Body of pancreas (tissue), 4 donors: Measurements from ENCODE around the gene FAM217B. TPM values are rescaled to one million over a fixed set of nuclear protein-coding genes. Genes with fewer than 3 reads are reported as not detected.

ENCODE experiments used
- ATAC-seq: fragments of 150-250 bp; one replicate; pipeline ENCODE4 v1.9.1; 2016
- DNase-seq, 4 donors: peaks; one replicate each; pipeline ENCODE4 v3.0.0-alpha.2; 2019
- H3K27ac ChIP-seq, 4 donors: fragments of 200-600 bp; sonication (generic); 1 replicate in 3 of 4; 2 replicates in 1 of 4; pipeline versions ENCODE4 v1.5.1 to v1.6.1; 2016 to 2019; ENCODE audit warnings: mild to moderate bottlenecking in 1 of 4, mixed read lengths in 1 of 4, moderate library complexity in 1 of 4
- H3K27me3 ChIP-seq, 2 donors: fragments of 200-600 bp; sonication (generic); one replicate each; pipeline ENCODE4 v1.6.0; 2016; ENCODE audit warnings: mild to moderate bottlenecking in 1 of 2
- H3K36me3 ChIP-seq, 2 donors: fragments of 200-600 bp; sonication (generic); replicated peaks in 1 of 2; 2 replicates each; pipeline ENCODE4 v1.5.1; 2016; ENCODE audit warnings: low read depth in 2 of 2; ENCODE audit not compliant: insufficient read depth in 1 of 2
- H3K4me1 ChIP-seq: fragments of 200-600 bp; sonication (generic); one replicate; pipeline ENCODE4 v1.6.0; 2016
- H3K4me3 ChIP-seq, 2 donors: fragments of 200-600 bp; sonication (generic); 1 replicate in 1 of 2; 2 replicates in 1 of 2; pipeline ENCODE4 v1.5.1; 2016 to 2019
- H3K9me3 ChIP-seq, 3 donors: fragments of 200-600 bp; sonication (generic); 1 replicate in 2 of 3; 2 replicates in 1 of 3; pipeline ENCODE4 v1.5.1; 2016
- POLR2A ChIP-seq, 3 donors: fragments of 450-650 bp; IDR thresholded peaks; one replicate each; pipeline ENCODE4 v1.6.1; 2016; ENCODE audit warnings: antibody characterized with exemption in 3 of 3, mild to moderate bottlenecking in 2 of 3
- WGBS, 2 donors: methylation state at CpG; one replicate each; pipeline ENCODE4 v1.1.5; 2017; 5-methylcytosine and 5-hydroxymethylcytosine counted together
- intact Hi-C: fragments of 100-400 bp; cut with DNase I; formaldehyde crosslinking; loops from one replicate; pipeline ENCODE4 v1.15.1; 2023
- total RNA-seq, 2 donors: library from RNA; depleted of rRNA; stranded (reverse); fragments of >200 nt; gene quantifications; one replicate each; pipeline ENCODE4 v1.1.0, GENCODE V29; 2016
- TF ChIP-seq, protein P1 (sequence below), 7 experiments: fragments of 450-650 bp in 4 of 7; fragments of 200-600 bp in 3 of 7; sonication (generic) in 3 of 7; IDR thresholded peaks; one replicate each; pipeline ENCODE4 v1.5.1; 2016 to 2019; ENCODE audit warnings: antibody characterized with exemption in 7 of 7

FAM217B gene
- total RNA-seq, 2 donors from 2014 or later = 2.6 to 3.6 TPM

DNA sequence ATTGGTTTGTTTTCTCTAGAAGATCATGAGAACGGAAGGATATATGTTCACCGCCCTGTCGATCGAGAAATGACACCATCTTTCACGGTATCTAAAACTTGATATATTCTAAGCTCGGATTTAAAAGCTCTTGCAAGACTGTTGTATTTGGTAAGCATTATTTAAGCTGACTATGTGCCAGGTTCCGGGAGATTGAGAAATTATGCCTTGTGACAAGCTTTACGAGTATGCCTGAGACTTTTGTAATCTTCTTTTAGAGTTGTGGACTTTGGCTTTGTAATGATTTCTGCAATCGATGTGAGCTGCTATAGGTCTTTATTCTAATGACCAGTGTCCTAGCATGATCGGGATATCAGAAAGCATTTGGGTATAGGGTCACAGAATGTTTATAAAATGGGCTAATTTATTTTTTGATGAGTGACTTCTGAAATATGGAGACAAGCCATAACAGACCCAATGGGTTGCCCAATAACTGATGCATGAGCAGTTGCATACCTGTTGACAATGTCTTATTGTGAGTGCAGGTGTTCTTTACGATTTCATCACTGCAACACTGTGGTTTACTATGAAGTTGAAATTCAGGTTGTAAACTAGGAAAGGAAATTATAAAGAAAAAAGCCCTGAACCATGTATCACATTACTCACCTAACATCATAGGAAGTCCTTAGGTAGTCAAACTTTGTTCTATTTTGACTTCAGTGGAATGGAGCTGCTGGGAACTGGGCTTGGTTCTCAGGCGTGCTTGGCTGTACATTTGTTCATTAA, 32.0 kb downstream of the FAM217B start:
- Histone ChIP-seq H3K36me3 (no peaks in the 10 kb centered on the region), H3K4me3 (no peak overlapping the region), H3K27me3 (no peaks in the 10 kb centered on the region), H3K4me1 (no peaks in the 10 kb centered on the region), H3K9me3 (no peaks in the 10 kb centered on the region), H3K27ac (no peak overlapping the region)
- TF ChIP-seq POLR2A (IDR thresholded peaks at IDR 0.05) = no peak
- TF ChIP-seq, protein P1, sequence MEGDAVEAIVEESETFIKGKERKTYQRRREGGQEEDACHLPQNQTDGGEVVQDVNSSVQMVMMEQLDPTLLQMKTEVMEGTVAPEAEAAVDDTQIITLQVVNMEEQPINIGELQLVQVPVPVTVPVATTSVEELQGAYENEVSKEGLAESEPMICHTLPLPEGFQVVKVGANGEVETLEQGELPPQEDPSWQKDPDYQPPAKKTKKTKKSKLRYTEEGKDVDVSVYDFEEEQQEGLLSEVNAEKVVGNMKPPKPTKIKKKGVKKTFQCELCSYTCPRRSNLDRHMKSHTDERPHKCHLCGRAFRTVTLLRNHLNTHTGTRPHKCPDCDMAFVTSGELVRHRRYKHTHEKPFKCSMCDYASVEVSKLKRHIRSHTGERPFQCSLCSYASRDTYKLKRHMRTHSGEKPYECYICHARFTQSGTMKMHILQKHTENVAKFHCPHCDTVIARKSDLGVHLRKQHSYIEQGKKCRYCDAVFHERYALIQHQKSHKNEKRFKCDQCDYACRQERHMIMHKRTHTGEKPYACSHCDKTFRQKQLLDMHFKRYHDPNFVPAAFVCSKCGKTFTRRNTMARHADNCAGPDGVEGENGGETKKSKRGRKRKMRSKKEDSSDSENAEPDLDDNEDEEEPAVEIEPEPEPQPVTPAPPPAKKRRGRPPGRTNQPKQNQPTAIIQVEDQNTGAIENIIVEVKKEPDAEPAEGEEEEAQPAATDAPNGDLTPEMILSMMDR (IDR thresholded peaks at IDR 0.05) = no peak
- DNase-seq (no peak), ATAC-seq (no peak)
- intact Hi-C loops = no loop called here
- WGBS, 2 donors = 80 to 83% methylated on average over 12 of the region's 12 CpGs

DNA sequence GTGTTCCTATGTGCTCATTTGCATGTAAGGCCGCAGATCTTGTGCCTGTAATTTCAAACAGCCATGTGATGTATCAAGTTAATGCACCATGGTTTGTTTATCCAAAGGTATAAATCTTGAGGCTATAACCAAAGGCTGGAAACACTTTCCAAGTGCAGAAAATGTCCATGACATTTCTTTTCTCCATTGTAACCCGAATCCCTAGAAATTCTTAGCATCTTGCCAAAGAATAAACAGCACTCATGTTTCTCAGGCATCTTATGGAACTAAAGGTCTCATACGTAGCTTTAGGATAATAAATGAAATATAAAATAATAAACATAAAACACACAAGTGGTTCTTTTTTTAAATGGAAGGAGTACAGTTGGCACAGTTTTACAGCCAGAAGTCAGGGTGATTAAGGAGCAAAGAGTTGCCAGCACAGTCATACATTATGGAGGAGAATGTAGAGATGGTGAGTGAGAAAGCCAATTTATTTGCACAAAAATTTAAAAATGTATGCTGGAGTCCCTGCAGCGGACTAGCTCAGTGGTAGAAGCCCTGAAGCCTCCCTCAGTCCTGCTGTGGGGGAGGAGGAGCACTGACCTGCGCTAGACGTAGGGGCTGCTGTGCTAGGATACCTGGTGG, 36.1 kb downstream of the FAM217B start:
- ATAC-seq (no peak), DNase-seq (no peak)
- H3K27me3 ChIP-seq = no peaks in the 10 kb centered on the region
- H3K4me3 ChIP-seq = no peak overlapping the region
- no peaks in the 10 kb centered on the region for H3K36me3 ChIP-seq
- H3K4me1 ChIP-seq = no peaks in the 10 kb centered on the region
- H3K27ac ChIP-seq = no peak overlapping the region
- intact Hi-C loops = no loop called here
- WGBS, 2 donors = 86 to 91% methylated on average over 6 of the region's 6 CpGs
- no peak for TF ChIP-seq POLR2A (IDR thresholded peaks at IDR 0.05)
- TF ChIP-seq, protein P1 (IDR thresholded peaks at IDR 0.05) = no peak
- no peaks in the 10 kb centered on the region for H3K9me3 ChIP-seq

DNA sequence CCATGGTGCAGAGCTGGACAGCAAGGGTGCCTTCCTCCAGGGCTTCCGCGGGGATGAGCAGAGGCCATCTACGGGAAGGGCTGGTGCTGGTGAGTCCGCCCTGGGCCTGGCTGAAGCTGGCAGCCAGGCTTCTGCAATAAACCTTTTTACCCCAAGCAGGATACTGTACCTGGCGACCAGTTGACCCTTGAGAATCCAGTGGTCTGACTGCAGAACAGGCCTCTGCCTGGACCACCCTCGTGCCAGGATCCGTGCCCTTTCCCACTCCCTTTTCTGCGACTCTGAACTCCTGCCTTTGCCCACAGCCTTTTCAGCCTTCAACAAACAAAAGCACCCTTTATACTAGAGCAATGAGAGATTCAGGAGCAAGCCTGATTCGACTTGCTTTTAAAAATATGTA, 36.9 kb downstream of the FAM217B start:
- H3K27me3 ChIP-seq = no peaks in the 10 kb centered on the region
- H3K36me3 ChIP-seq = no peaks in the 10 kb centered on the region
- no peak overlapping the region for H3K4me3 ChIP-seq
- WGBS, 2 donors = 85 to 88% methylated on average over 9 of the region's 9 CpGs
- no peaks in the 10 kb centered on the region for H3K9me3 ChIP-seq
- TF ChIP-seq, protein P1 (IDR thresholded peaks at IDR 0.05) = no peak
- no peak for TF ChIP-seq POLR2A (IDR thresholded peaks at IDR 0.05)
- no peak overlapping the region for H3K27ac ChIP-seq
- no peaks in the 10 kb centered on the region for H3K4me1 ChIP-seq
- DNase-seq (no peak), ATAC-seq (no peak)
- intact Hi-C loops = no loop called here

DNA sequence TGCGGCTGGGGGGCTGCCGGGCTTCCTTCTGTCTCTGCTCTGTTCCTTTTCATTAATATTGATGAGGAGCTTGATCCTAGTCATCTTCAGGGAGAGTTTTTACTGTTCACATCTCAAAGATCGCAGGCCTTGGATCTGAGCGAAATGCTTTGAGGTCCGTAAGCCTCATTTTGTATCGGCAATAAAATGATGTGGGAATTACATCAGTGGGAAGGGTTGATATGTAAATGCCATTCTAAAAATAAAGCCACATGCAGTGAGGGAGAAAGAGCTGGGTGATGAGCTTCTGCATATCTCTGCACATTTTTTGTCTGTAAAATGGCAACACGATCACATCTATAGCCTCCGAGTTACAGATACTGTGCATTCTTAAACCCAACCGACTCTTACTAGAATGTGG, 42.9 kb downstream of the FAM217B start:
- Histone ChIP-seq H3K27me3 (no peaks in the 10 kb centered on the region), H3K27ac (no peak overlapping the region), H3K4me3 (no peak overlapping the region), H3K36me3 (no peaks in the 10 kb centered on the region), H3K9me3 (no peaks in the 10 kb centered on the region), H3K4me1 (no peaks in the 10 kb centered on the region)
- ATAC-seq (no peak), DNase-seq (no peak)
- WGBS, 2 donors = 94 to 95% methylated on average over 9 of the region's 9 CpGs
- intact Hi-C loops = no loop called here
- no peak for TF ChIP-seq POLR2A (IDR thresholded peaks at IDR 0.05)
- TF ChIP-seq, protein P1 (IDR thresholded peaks at IDR 0.05) = no peak
